HepG2 (cell line): ENCODE results near the gene LEMD1. TPM values are rescaled to one million over a fixed set of nuclear protein-coding genes. Genes with fewer than 3 reads are reported as not detected.

Experiments used
- ATAC-seq: fragments of 200-7000 bp; cut with Tn5 transposase; 3 replicates; pipeline ENCODE4 v1.9.1; 2020; ENCODE audit warnings: mild to moderate bottlenecking, moderate library complexity
- BruUV-seq: library from RNA; stranded (reverse); fragments of 400-500 nt; replicated peaks from 2 replicates; lab custom pipeline; 2021; lab: Mats Ljungman, UMichigan
- CTCF ChIA-PET: fragments of 300-600 bp; formaldehyde crosslinking; extraction: SDS; loops from one replicate; lab custom pipeline; 2021; ENCODE audit warnings: low total read pairs, inconsistent platforms, low intra/inter-chr PET ratio; lab: Yijun Ruan, JAX
- POLR2A ChIA-PET: fragments of 350-600 bp; sonication (Branson Sonifier 250); formaldehyde crosslinking; loops from one replicate; lab custom pipeline; 2020; ENCODE audit warnings: antibody characterized with exemption, inconsistent platforms; lab: Yijun Ruan, JAX
- DNase-seq: peaks from one replicate; pipeline ENCODE4 v3.0.0-alpha.2; 2015; ENCODE audit warnings: low spot score
- FAIRE-seq: peaks from 3 replicates; lab custom pipeline; 2011; peaks lifted over from hg19 to GRCh38; lab: Jason Lieb, UNC
- H2AFZ ChIP-seq: one replicate; pipeline ENCODE4 v1.6.1; 2011; ENCODE audit warnings: low read length, inconsistent platforms
- H3K27ac ChIP-seq: fragments of 300-600 bp; 3 replicates; pipeline ENCODE4 v1.8.0; 2011; ENCODE audit warnings: mixed run types, mild to moderate bottlenecking, mixed read lengths, low read length, inconsistent platforms; ENCODE audit not compliant: insufficient read depth; ENCODE audit errors: extremely low read length
- H3K27me3 ChIP-seq, 2 experiments: fragments of 200-600 bp in 1 of 2; 2 replicates in 1 of 2; 3 replicates in 1 of 2; pipeline versions ENCODE4 v1.6.0 to v1.8.0; 2011; ENCODE audit warnings: low read length in 2 of 2, mild to moderate bottlenecking in 2 of 2, moderate library complexity in 2 of 2, inconsistent platforms in 1 of 2; ENCODE audit not compliant: insufficient read depth in 2 of 2, control insufficient read depth in 1 of 2
- H3K36me3 ChIP-seq, 2 experiments: fragments of 200-600 bp in 1 of 2; replicated peaks in 1 of 2; 2 replicates in 1 of 2; 3 replicates in 1 of 2; pipeline versions ENCODE4 v1.5.1 to v1.8.0; 2011; ENCODE audit warnings: low read length in 2 of 2, inconsistent platforms in 1 of 2; ENCODE audit not compliant: insufficient read depth in 2 of 2, control insufficient read depth in 1 of 2
- H3K4me1 ChIP-seq: 2 replicates; pipeline ENCODE4 v1.5.1; 2012; ENCODE audit warnings: low read length, inconsistent platforms; ENCODE audit not compliant: insufficient read depth
- H3K4me2 ChIP-seq: 2 replicates; pipeline ENCODE4 v1.6.0; 2011; ENCODE audit warnings: low read depth, low read length, inconsistent platforms
- H3K4me3 ChIP-seq, 3 experiments: fragments of 200-600 bp in 1 of 3; sonication (generic), shearing (Covaris generic) in 1 of 3; replicated peaks in 1 of 3; 2 replicates each; pipeline ENCODE4 v1.5.1; 2011 to 2016; ENCODE audit warnings: low read length in 3 of 3, inconsistent platforms in 2 of 3, low read depth in 2 of 3, mild to moderate bottlenecking in 2 of 3, control low read depth in 1 of 3, mixed read lengths in 1 of 3; ENCODE audit not compliant: insufficient read depth in 1 of 3
- H3K79me2 ChIP-seq: one replicate; pipeline ENCODE4 v1.6.1; 2011; ENCODE audit warnings: low read length, inconsistent platforms; ENCODE audit not compliant: insufficient read depth
- H3K9ac ChIP-seq: 2 replicates; pipeline ENCODE4 v1.6.0; 2011; ENCODE audit warnings: mild to moderate bottlenecking, low read depth, low read length, inconsistent platforms; ENCODE audit not compliant: insufficient read depth
- H3K9me3 ChIP-seq: 2 replicates; pipeline ENCODE4 v1.5.1; 2012; ENCODE audit warnings: mild to moderate bottlenecking, low read length
- H4K20me1 ChIP-seq: 2 replicates; pipeline ENCODE4 v1.6.0; 2011; ENCODE audit warnings: inconsistent platforms, mild to moderate bottlenecking, low read length, moderate library complexity; ENCODE audit not compliant: insufficient read depth
- ARHGAP35 ChIP-seq: sonication (generic); formaldehyde crosslinking; IDR thresholded peaks from 2 replicates; pipeline ENCODE4 v1.9.0; 2022; ENCODE audit warnings: mild to moderate bottlenecking, inconsistent platforms, moderate library complexity, missing genetic modification reagents, borderline replicate concordance
- DZIP1 ChIP-seq: sonication (generic); formaldehyde crosslinking; IDR thresholded peaks from 2 replicates; pipeline ENCODE4 v1.5.0; 2020; ENCODE audit warnings: mild to moderate bottlenecking, missing genetic modification reagents
- GATAD1 ChIP-seq: IDR thresholded peaks from 2 replicates; pipeline ENCODE4 v1.6.1; 2016; ENCODE audit warnings: missing genetic modification reagents, missing compliant biosample characterization
- HDAC6 ChIP-seq: fragments of 200-600 bp; sonication (generic); IDR thresholded peaks from 2 replicates; pipeline ENCODE4 v1.7.0; 2017; ENCODE audit warnings: mild to moderate bottlenecking, antibody characterized with exemption, low read length, low read depth
- HNRNPH1 ChIP-seq: fragments of 200-400 bp; formaldehyde crosslinking; optimal IDR thresholded peaks from 2 replicates; pipeline ENCODE3; 2017; ENCODE audit warnings: mild to moderate bottlenecking, low read depth, low read length
- HNRNPL ChIP-seq: fragments of 200-400 bp; formaldehyde crosslinking; IDR thresholded peaks from 2 replicates; pipeline ENCODE4 v1.6.1; 2017; ENCODE audit warnings: mild to moderate bottlenecking, low read depth, low read length
- MAX ChIP-seq: IDR thresholded peaks from 2 replicates; pipeline ENCODE4 v1.6.1; 2012; ENCODE audit warnings: inconsistent platforms
- NR2F6 ChIP-seq, 2 experiments: IDR thresholded peaks; 2 replicates each; pipeline ENCODE4 v1.6.1; 2016; ENCODE audit warnings: antibody characterized with exemption in 1 of 2, mild to moderate bottlenecking in 1 of 2
- PATZ1 ChIP-seq: sonication (generic); formaldehyde crosslinking; IDR thresholded peaks from 2 replicates; pipeline ENCODE4 v1.4.0; 2020; ENCODE audit warnings: missing genetic modification reagents
- POLR2AphosphoS5 ChIP-seq: IDR thresholded peaks from 2 replicates; pipeline ENCODE4 v1.6.1; 2012; ENCODE audit warnings: low read depth, low read length
- RARA ChIP-seq: IDR thresholded peaks from 2 replicates; pipeline ENCODE4 v1.6.1; 2016; ENCODE audit warnings: missing genetic modification reagents, missing compliant biosample characterization
- SNAPC5 ChIP-seq: sonication (generic); formaldehyde crosslinking; IDR thresholded peaks from 2 replicates; pipeline ENCODE4 v1.8.1; 2023; ENCODE audit warnings: mild to moderate bottlenecking, missing genetic modification reagents, borderline replicate concordance
- ZC3H13 ChIP-seq: sonication (generic); formaldehyde crosslinking; IDR thresholded peaks from 2 replicates; pipeline ENCODE4 v1.8.1; 2023; ENCODE audit warnings: mild to moderate bottlenecking, missing genetic modification reagents, moderate library complexity
- ZFP36L2 ChIP-seq: sonication (generic); formaldehyde crosslinking; IDR thresholded peaks from 2 replicates; pipeline ENCODE4 v1.4.0; 2020; ENCODE audit warnings: missing genetic modification reagents
- ZNF256 ChIP-seq: sonication (generic); formaldehyde crosslinking; conservative IDR thresholded peaks from 2 replicates; pipeline ENCODE4 v1.4.0; 2020; ENCODE audit warnings: missing genetic modification reagents
- ZNF33A ChIP-seq: sonication (generic); formaldehyde crosslinking; IDR thresholded peaks from 2 replicates; pipeline ENCODE4 v1.5.1; 2020; ENCODE audit warnings: missing genetic modification reagents, mild to moderate bottlenecking, moderate library complexity, borderline replicate concordance
- ZNF441 ChIP-seq: sonication (generic); formaldehyde crosslinking; IDR thresholded peaks from 2 replicates; pipeline ENCODE4 v1.7.0; 2021; ENCODE audit warnings: missing genetic modification reagents, borderline replicate concordance
- ZNF547 ChIP-seq: sonication (generic); formaldehyde crosslinking; IDR thresholded peaks from 2 replicates; pipeline ENCODE4 v1.5.1; 2020; ENCODE audit warnings: mild to moderate bottlenecking, missing genetic modification reagents
- ZSCAN5A ChIP-seq: sonication (generic); formaldehyde crosslinking; IDR thresholded peaks from 2 replicates; pipeline ENCODE4 v1.8.0; 2022; ENCODE audit warnings: mild to moderate bottlenecking, missing genetic modification reagents, borderline replicate concordance
- WGBS: methylation state at CpG from one replicate; pipeline ENCODE4 v1.1.6; 2017; ENCODE audit warnings: low lambda C conversion rate; 5-methylcytosine and 5-hydroxymethylcytosine counted together
- in situ Hi-C: cut with HindIII; loops from 2 replicates; pipeline ENCODE4 v1.10.0; 2017; ENCODE audit warnings: low pct_unique_long_range_greater_than_20kb; ENCODE audit not compliant: extremely low pct_ligation_motif_present
- intact Hi-C: fragments of 100-400 bp; cut with micrococcal nuclease; formaldehyde crosslinking; loops from one replicate; pipeline ENCODE4 v1.10.0; 2022; ENCODE audit not compliant: unreplicated experiment
- polyA plus RNA-seq, 8 experiments: library from polyadenylated mRNA; depleted of rRNA in 3 of 8; stranded (reverse) in 7 of 8; unstranded in 1 of 8; fragments of >200 nt; fragmentation: Illumina TruSeq in 4 of 8; extraction: Trizol in 4 of 8; gene quantifications; 2 replicates each; pipeline versions ENCODE4 v1.2.1 to v1.2.3, GENCODE V29; 2011 to 2016; ENCODE audit warnings: low read depth in 4 of 8, missing spikeins in 1 of 8, mixed read lengths in 1 of 8; ENCODE audit not compliant: insufficient read depth in 1 of 8
- total RNA-seq, 5 experiments: library from RNA; depleted of rRNA; stranded (reverse); fragments of >200 nt; fragmentation: Illumina TruSeq; extraction: Trizol; gene quantifications; 2 replicates each; pipeline ENCODE4 v1.2.3, GENCODE V29; 2016; ENCODE audit warnings: low read depth in 1 of 5

The LEMD1 gene
- total and polyA plus RNA-seq, 2 of the 13 experiments (the other 11 are each of a cell fraction or from before 2014, with no cell fraction given) = 1.4 to 2.3 TPM

GRCh38 chr1:205450448-205450847 lies 28.6 kb upstream of the LEMD1 start:
- H3K27me3 ChIP-seq = peaks cover 0 to 30% of the 10 kb centered on the region in 2 experiments; a peak in 4 of 5 replicates
- no TSS peak for BruUV-seq
- in situ Hi-C loops (no loop called here), intact Hi-C loops (loop anchor here (2.0 to 10.0 kb wide), 2 partner anchors 34 to 116 kb away; no protein-coding TSS in a partner anchor)
- H3K79me2 ChIP-seq = peaks cover 24% of the 10 kb centered on the region
- H4K20me1 ChIP-seq = 0 out of 2 replicates have a peak, but pooled peaks cover 3% of the 10 kb centered on the region
- DNase-seq (peak; percentile 68), ATAC-seq (peak; percentile 30), FAIRE-seq (peak; percentile 21)
- ChIA-PET POLR2A (interaction anchor here (0.6 to 6.2 kb wide), 14 partner anchors 8 to 226 kb away, joined by 3 to 95 read pairs (median 4); partner anchors contain the start of gene ELK4), CTCF (interaction anchor here (1.7 kb wide), 1 partner anchor 12 kb away, joined by 4 read pairs; no protein-coding TSS in a partner anchor)
- peak overlapping the region; percentile 99 for H3K4me2 ChIP-seq
- H3K4me1 ChIP-seq = peaks cover 67% of the 10 kb centered on the region
- H3K4me3 ChIP-seq = peak overlapping the region; percentile 52 to 76 (median 59); a peak in 5 of 6 replicates
- no peaks in the 10 kb centered on the region; a peak in 1 of 5 replicates for H3K36me3 ChIP-seq
- H2AFZ ChIP-seq = no peak overlapping the region
- H3K27ac ChIP-seq = peak overlapping the region; percentile 70
- WGBS = 0% methylated on average over 4 of the region's 4 CpGs
- H3K9ac ChIP-seq = peak overlapping the region; percentile 68
- H3K9me3 ChIP-seq = no peaks in the 10 kb centered on the region
- TF ChIP-seq ZNF547 (CRISPR knock-in tag) (no peak), ZC3H13 (CRISPR knock-in tag) (no peak), ZNF33A (CRISPR knock-in tag) (no peak), MAX (0 out of 2 replicates have a peak, but pooled peaks have one; percentile 25), ZFP36L2 (CRISPR knock-in tag) (no peak), SNAPC5 (CRISPR knock-in tag) (no peak), ARHGAP35 (CRISPR knock-in tag) (0 out of 2 replicates have a peak, but pooled peaks have one; percentile 17), HNRNPH1 (peak; percentile 68), ZNF441 (no peak), ZNF256 (no peak), HDAC6 (no peak), ZSCAN5A (CRISPR knock-in tag) (no peak), NR2F6 (IDR thresholded peaks at IDR 0.05) (no peak), NR2F6 (CRISPR knock-in tag; IDR thresholded peaks at IDR 0.05) (no peak), HNRNPL (peak; percentile 84), RARA (CRISPR knock-in tag) (no peak), DZIP1 (no peak), POLR2AphosphoS5 (no peak), PATZ1 (CRISPR knock-in tag) (peak; percentile 28; the same call in 1 of the 2 replicates), GATAD1 (CRISPR knock-in tag) (no peak)
